GM18502 (cell line): ENCODE measurements around the gene STK4.

Source experiments
- ATAC-seq: cut with Tn5 transposase; IDR thresholded peaks from one replicate; pipeline ENCODE4 v1.9.1; 2021; ENCODE audit warnings: mild to moderate bottlenecking; ENCODE audit not compliant: unreplicated experiment, poor library complexity

The STK4 gene

GRCh38 chr20:45073221-45073620 is 106.9 kb downstream of the STK4 start:
- no peak for ATAC-seq

GRCh38 chr20:45077559-45077958 is 111.2 kb downstream of the STK4 start:
- ATAC-seq, result no peak

GRCh38 chr20:45080867-45081624 is 114.7 kb downstream of the STK4 start:
- ATAC-seq, result no peak

- no peak for ATAC-seq
Measured at GRCh38 chr20:45082468-45082867, 116.2 kb downstream of the STK4 start.

GRCh38 chr20:45083127-45083526 is 116.8 kb downstream of the STK4 start:
- ATAC-seq, result no peak

GRCh38 chr20:45085289-45085688 is 119.0 kb downstream of the STK4 start:
- ATAC-seq, result no peak

- no peak for ATAC-seq
Measured at GRCh38 chr20:45085867-45086266, 119.6 kb downstream of the STK4 start.

- no peak for ATAC-seq
Measured at GRCh38 chr20:45087097-45087790, 120.9 kb downstream of the STK4 start.

- ATAC-seq, result no peak
Measured at GRCh38 chr20:45087814-45088213, 121.5 kb downstream of the STK4 start.

GRCh38 chr20:45088247-45088646 is 121.9 kb downstream of the STK4 start:
- ATAC-seq, result no peak

GRCh38 chr20:45090481-45090880 is 124.2 kb downstream of the STK4 start:
- no peak for ATAC-seq

GRCh38 chr20:45091366-45091765 is 125.1 kb downstream of the STK4 start:
- ATAC-seq, result no peak

- no peak for ATAC-seq
Measured at GRCh38 chr20:45092898-45093297, 126.6 kb downstream of the STK4 start.

- no peak for ATAC-seq
Measured at GRCh38 chr20:45094201-45094600, 127.9 kb downstream of the STK4 start.

GRCh38 chr20:45094864-45095574 is 128.7 kb downstream of the STK4 start:
- ATAC-seq, result no peak

- ATAC-seq, result no peak
Measured at GRCh38 chr20:45095805-45096238, 129.5 kb downstream of the STK4 start.

- no peak for ATAC-seq
Measured at GRCh38 chr20:45096781-45097180, 130.5 kb downstream of the STK4 start.

GRCh38 chr20:45097485-45098102 is 131.3 kb downstream of the STK4 start:
- ATAC-seq, result no peak

GRCh38 chr20:45098103-45098773 is 131.9 kb downstream of the STK4 start:
- ATAC-seq, result no peak

GRCh38 chr20:45100563-45101245 is 134.4 kb downstream of the STK4 start, which contains the start of gene KCNS1:
Gene KCNS1 (minus strand): TSS chr20:45101127. CDS start chr20:45099236, 1,891 bp downstream.
- no peak for ATAC-seq
